Gastrocnemius medialis (tissue), 4 donors: ENCODE data around the gene PLBD2. TPM values are rescaled to one million over a fixed set of nuclear protein-coding genes. Genes with fewer than 3 reads are reported as not detected.

Experiments
- ATAC-seq, 2 donors: fragments of 150-250 bp; one replicate each; pipeline ENCODE4 v1.9.1; 2016
- DNase-seq, 2 donors: peaks; one replicate each; pipeline ENCODE4 v3.0.0-alpha.2; 2019
- H3K27ac ChIP-seq, 4 donors: fragments of 200-600 bp; sonication (generic); 1 replicate in 1 of 4; 2 replicates in 3 of 4; pipeline ENCODE4 v1.5.1; 2016 to 2018; ENCODE audit warnings: mild to moderate bottlenecking in 2 of 4, moderate library complexity in 1 of 4
- H3K27me3 ChIP-seq, 3 donors: fragments of 200-600 bp; sonication (generic) in 2 of 3; 1 replicate in 1 of 3; 2 replicates in 2 of 3; pipeline versions ENCODE4 v1.5.1 to v1.6.0; 2016 to 2019; ENCODE audit warnings: mild to moderate bottlenecking in 1 of 3, moderate library complexity in 1 of 3
- H3K36me3 ChIP-seq, 2 donors: fragments of 200-600 bp; sonication (generic) in 1 of 2; one replicate each; pipeline ENCODE4 v1.5.1; 2017 to 2018
- H3K4me1 ChIP-seq, 2 donors: fragments of 200-600 bp; sonication (generic) in 1 of 2; one replicate each; pipeline ENCODE4 v1.5.1; 2016 to 2017; ENCODE audit warnings: mild to moderate bottlenecking in 2 of 2
- H3K4me3 ChIP-seq, 4 donors: fragments of 200-600 bp; sonication (generic) in 3 of 4; 1 replicate in 1 of 4; 2 replicates in 3 of 4; pipeline ENCODE4 v1.5.1; 2016 to 2019; ENCODE audit warnings: mild to moderate bottlenecking in 2 of 4
- H3K9me3 ChIP-seq, 3 donors: fragments of 200-600 bp; sonication (generic) in 2 of 3; 1 replicate in 1 of 3; 2 replicates in 2 of 3; pipeline ENCODE4 v1.5.1; 2016 to 2019
- CTCF ChIP-seq, 5 experiments: fragments of 450-650 bp in 3 of 5; fragments of 200-600 bp in 2 of 5; sonication (generic) in 2 of 5; IDR thresholded peaks in 4 of 5; conservative IDR thresholded peaks in 1 of 5; 1 replicate in 4 of 5; 2 replicates in 1 of 5; pipeline ENCODE4 v1.5.1; 2016 to 2019; ENCODE audit warnings: antibody characterized with exemption in 5 of 5, mild to moderate bottlenecking in 3 of 5, moderate library complexity in 3 of 5
- POLR2A ChIP-seq, 2 donors: fragments of 450-650 bp; IDR thresholded peaks; one replicate each; pipeline ENCODE4 v1.6.1; 2017; ENCODE audit warnings: antibody characterized with exemption in 2 of 2, mild to moderate bottlenecking in 2 of 2, moderate library complexity in 2 of 2
- in situ Hi-C, 4 donors: fragments of 200-750 bp; cut with MboI; loops; one replicate each; pipeline versions ENCODE4 v1.15.0 to v1.8.0; 2017; ENCODE audit warnings: low sequenced_read_pairs in 4 of 4
- intact Hi-C: fragments of 100-400 bp; cut with DNase I; formaldehyde crosslinking; loops from one replicate; pipeline ENCODE4 v1.15.1; 2023; ENCODE audit warnings: low total_unique reads
- total RNA-seq, 4 donors: library from RNA; depleted of rRNA; stranded (reverse); fragments of >200 nt; gene quantifications; one replicate each; pipeline versions ENCODE4 v1.1.0 to v1.2.3, GENCODE V29; 2016

Gene PLBD2
- total RNA-seq, 4 donors from 2014 or later, result 12.0 to 28.9 (median 26.8) TPM

GRCh38 chr12:113436586-113436985, 78.2 kb downstream of the PLBD2 start:
- H3K4me1 ChIP-seq, result no peaks in the 10 kb centered on the region
- H3K9me3 ChIP-seq, result no peaks in the 10 kb centered on the region
- H3K27ac ChIP-seq, result no peak overlapping the region
- no peak for DNase-seq
- H3K4me3 ChIP-seq, result no peak overlapping the region
- H3K27me3 ChIP-seq, result no peaks in the 10 kb centered on the region
- in situ Hi-C loops (loop anchor here in 1 of 4 donors (25.0 kb wide), 1 partner anchor 124 kb away; no protein-coding TSS in a partner anchor), intact Hi-C loops (no loop called here)
- TF ChIP-seq CTCF (IDR thresholded peaks at IDR 0.05 in 4 of 5, conservative IDR thresholded peaks at IDR 0.05 in 1 of 5), result no peak
- no peak for TF ChIP-seq POLR2A (IDR thresholded peaks at IDR 0.05)
- ATAC-seq, result no peak
- H3K36me3 ChIP-seq, result no peaks in the 10 kb centered on the region

- intact Hi-C loops (no loop called here), in situ Hi-C loops (loop anchor here in 1 of 4 donors (25.0 kb wide), 1 partner anchor 125 kb away; no protein-coding TSS in a partner anchor)
- no peaks in the 10 kb centered on the region for H3K27me3 ChIP-seq
- TF ChIP-seq POLR2A (IDR thresholded peaks at IDR 0.05) (no peak), CTCF (IDR thresholded peaks at IDR 0.05 in 4 of 5, conservative IDR thresholded peaks at IDR 0.05 in 1 of 5) (no peak)
- DNase-seq (no peak), ATAC-seq (no peak)
- no peak overlapping the region for H3K4me3 ChIP-seq
- H3K9me3 ChIP-seq, result no peaks in the 10 kb centered on the region
- H3K4me1 ChIP-seq, result no peaks in the 10 kb centered on the region
- H3K27ac ChIP-seq, result no peak overlapping the region
- no peaks in the 10 kb centered on the region for H3K36me3 ChIP-seq
Observed at GRCh38 chr12:113436993-113437728, 78.8 kb downstream of the PLBD2 start.

GRCh38 chr12:113437729-113438100, 79.3 kb downstream of the PLBD2 start:
- intact Hi-C loops (no loop called here), in situ Hi-C loops (loop anchor here in 1 of 4 donors (25.0 kb wide), 1 partner anchor 125 kb away; no protein-coding TSS in a partner anchor)

GRCh38 chr12:113438523-113439300, 80.3 kb downstream of the PLBD2 start:
- no peak for TF ChIP-seq POLR2A (IDR thresholded peaks at IDR 0.05)
- no peak for TF ChIP-seq CTCF (IDR thresholded peaks at IDR 0.05 in 4 of 5, conservative IDR thresholded peaks at IDR 0.05 in 1 of 5)
- Histone ChIP-seq H3K4me3 (no peak overlapping the region), H3K9me3 (no peaks in the 10 kb centered on the region), H3K27ac (no peak overlapping the region), H3K4me1 (no peaks in the 10 kb centered on the region), H3K36me3 (no peaks in the 10 kb centered on the region), H3K27me3 (no peaks in the 10 kb centered on the region)
- DNase-seq (no peak), ATAC-seq (no peak)
- in situ Hi-C loops, result loop anchor here in 1 of 4 donors (25.0 kb wide), 1 partner anchor 126 kb away; no protein-coding TSS in a partner anchor
- intact Hi-C loops, result no loop called here

More at GRCh38 chr12:113437729-113438100, 79.3 kb downstream of the PLBD2 start:
- no peak for TF ChIP-seq CTCF (IDR thresholded peaks at IDR 0.05 in 4 of 5, conservative IDR thresholded peaks at IDR 0.05 in 1 of 5)
- TF ChIP-seq POLR2A (IDR thresholded peaks at IDR 0.05), result no peak
- no peaks in the 10 kb centered on the region for H3K4me1 ChIP-seq
- no peaks in the 10 kb centered on the region for H3K36me3 ChIP-seq
- no peaks in the 10 kb centered on the region for H3K27me3 ChIP-seq
- no peak overlapping the region for H3K27ac ChIP-seq
- ATAC-seq, result no peak
- DNase-seq, result no peak
- no peak overlapping the region for H3K4me3 ChIP-seq
- H3K9me3 ChIP-seq, result no peaks in the 10 kb centered on the region
